Mononuclear cell (primary cell): ENCODE measurements around the gene ARCN1. TPM values are rescaled to one million over a fixed set of nuclear protein-coding genes. Genes with fewer than 3 reads are reported as not detected.
"Not testable (repeated sequence)": the region's sequence is repeated elsewhere in the genome, so short reads cannot be mapped to it uniquely, and the experiment has no call there.

Experiments
- H3K27me3 ChIP-seq: 2 replicates; pipeline ENCODE4 v1.6.0; 2011; ENCODE audit warnings: low read length, control low read depth; ENCODE audit not compliant: insufficient read depth
- H3K4me1 ChIP-seq: 2 replicates; pipeline ENCODE4 v1.5.1; 2011; ENCODE audit warnings: mild to moderate bottlenecking, low read length, control low read depth; ENCODE audit not compliant: insufficient read depth
- H3K4me3 ChIP-seq: 2 replicates; pipeline ENCODE4 v1.5.1; 2011; ENCODE audit warnings: mild to moderate bottlenecking, low read length, moderate library complexity
- H3K9me3 ChIP-seq: 2 replicates; pipeline ENCODE4 v1.5.1; 2011; ENCODE audit warnings: low read depth, mild to moderate bottlenecking, control low read depth, low read length
- total RNA-seq: library from RNA; depleted of rRNA; stranded (reverse); fragments of >200 nt; gene quantifications from one replicate; pipeline ENCODE4 v1.2.3, GENCODE V29; 2012

Gene ARCN1
- total RNA-seq, 1 donor, result 109 TPM

- Histone ChIP-seq H3K9me3 (no peaks in the 10 kb centered on the region), H3K4me1 (peaks cover 25% of the 10 kb centered on the region), H3K4me3 (no peak overlapping the region), H3K27me3 (peaks cover 3% of the 10 kb centered on the region)
These were observed 38.2 kb upstream of the ARCN1 start for GRCh38 chr11:118533769-118534729.

- H3K4me3 ChIP-seq, result no peak overlapping the region
- no peaks in the 10 kb centered on the region for H3K27me3 ChIP-seq
- peaks cover 16% of the 10 kb centered on the region for H3K4me1 ChIP-seq
- H3K9me3 ChIP-seq, result no peaks in the 10 kb centered on the region
These were observed 36.9 kb upstream of the ARCN1 start for GRCh38 chr11:118535261-118535660.

- H3K4me3 ChIP-seq, result no peak overlapping the region
- no peaks in the 10 kb centered on the region for H3K9me3 ChIP-seq
- no peaks in the 10 kb centered on the region for H3K27me3 ChIP-seq
- peaks cover 3% of the 10 kb centered on the region for H3K4me1 ChIP-seq
These were observed 35.5 kb upstream of the ARCN1 start for GRCh38 chr11:118536726-118537125.

- Histone ChIP-seq H3K9me3 (no peaks in the 10 kb centered on the region), H3K4me1 (no peaks in the 10 kb centered on the region), H3K4me3 (no peak overlapping the region), H3K27me3 (no peaks in the 10 kb centered on the region)
These were observed 34.7 kb upstream of the ARCN1 start for GRCh38 chr11:118537409-118537980.

GRCh38 chr11:118544010-118544646 lies 28.1 kb upstream of the ARCN1 start:
- Histone ChIP-seq H3K4me1 (no peaks in the 10 kb centered on the region), H3K4me3 (no peak overlapping the region), H3K27me3 (no peaks in the 10 kb centered on the region), H3K9me3 (no peaks in the 10 kb centered on the region)

- Histone ChIP-seq H3K27me3 (no peaks in the 10 kb centered on the region), H3K4me3 (no peak overlapping the region), H3K9me3 (no peaks in the 10 kb centered on the region), H3K4me1 (no peaks in the 10 kb centered on the region)
These were observed 27.6 kb upstream of the ARCN1 start for GRCh38 chr11:118544647-118545010.

GRCh38 chr11:118545533-118545932 lies 26.7 kb upstream of the ARCN1 start:
- no peaks in the 10 kb centered on the region for H3K9me3 ChIP-seq
- no peaks in the 10 kb centered on the region for H3K4me1 ChIP-seq
- no peak overlapping the region for H3K4me3 ChIP-seq
- H3K27me3 ChIP-seq, result no peaks in the 10 kb centered on the region

GRCh38 chr11:118547132-118547531 lies 25.1 kb upstream of the ARCN1 start:
- no peaks in the 10 kb centered on the region for H3K4me1 ChIP-seq
- no peaks in the 10 kb centered on the region for H3K27me3 ChIP-seq
- no peak overlapping the region for H3K4me3 ChIP-seq
- H3K9me3 ChIP-seq, result no peaks in the 10 kb centered on the region

GRCh38 chr11:118552341-118552740 lies 19.9 kb upstream of the ARCN1 start:
- Histone ChIP-seq H3K9me3 (no peaks in the 10 kb centered on the region), H3K27me3 (no peaks in the 10 kb centered on the region), H3K4me1 (no peaks in the 10 kb centered on the region), H3K4me3 (no peak overlapping the region)

- Histone ChIP-seq H3K4me1 (peaks cover 7% of the 10 kb centered on the region), H3K9me3 (no peaks in the 10 kb centered on the region), H3K4me3 (no peak overlapping the region), H3K27me3 (no peaks in the 10 kb centered on the region)
These were observed 11.4 kb upstream of the ARCN1 start for GRCh38 chr11:118560806-118561205.

GRCh38 chr11:118565051-118565450 lies 7.2 kb upstream of the ARCN1 start:
- Histone ChIP-seq H3K27me3 (no peaks in the 10 kb centered on the region), H3K9me3 (no peaks in the 10 kb centered on the region), H3K4me1 (peaks cover 7% of the 10 kb centered on the region), H3K4me3 (no peak overlapping the region)

GRCh38 chr11:118569670-118570069 lies 2.5 kb upstream of the ARCN1 start:
- Histone ChIP-seq H3K4me1 (peaks cover 29% of the 10 kb centered on the region), H3K27me3 (no peaks in the 10 kb centered on the region), H3K4me3 (no peak overlapping the region), H3K9me3 (no peaks in the 10 kb centered on the region)

GRCh38 chr11:118570787-118571186 lies 1.4 kb upstream of the ARCN1 start:
- H3K4me3 ChIP-seq, result no peak overlapping the region
- no peaks in the 10 kb centered on the region for H3K9me3 ChIP-seq
- H3K27me3 ChIP-seq, result no peaks in the 10 kb centered on the region
- H3K4me1 ChIP-seq, result peaks cover 28% of the 10 kb centered on the region

- H3K9me3 ChIP-seq, H3K27me3 ChIP-seq: not testable (repeated sequence)
- peak overlapping the region; percentile 100 for H3K4me3 ChIP-seq
- peaks cover 29% of the 10 kb centered on the region for H3K4me1 ChIP-seq
These were observed 528 bp upstream of the ARCN1 start for GRCh38 chr11:118571701-118572060.

GRCh38 chr11:118572981-118573550 lies 857 bp downstream of the ARCN1 start:
- peak overlapping the region; percentile 100 for H3K4me3 ChIP-seq
- H3K27me3 ChIP-seq, result no peaks in the 10 kb centered on the region

More at GRCh38 chr11:118572981-118573550, 857 bp downstream of the ARCN1 start:
- Histone ChIP-seq H3K9me3 (no peaks in the 10 kb centered on the region), H3K4me1 (peaks cover 37% of the 10 kb centered on the region)
